GM21529 (cell line): ENCODE data around the gene GATA2.

Experiments used
- ATAC-seq: cut with Tn5 transposase; IDR thresholded peaks from one replicate; pipeline ENCODE4 v1.9.1; 2021; ENCODE audit not compliant: unreplicated experiment

Gene GATA2

GRCh38 chr3:128457937-128458336 is 35.1 kb downstream of the GATA2 start:
- ATAC-seq, result no peak

- no peak for ATAC-seq
These were observed 36.0 kb downstream of the GATA2 start for GRCh38 chr3:128456776-128457715.

GRCh38 chr3:128455786-128456748 is 36.9 kb downstream of the GATA2 start:
- ATAC-seq, result no peak

DNA sequence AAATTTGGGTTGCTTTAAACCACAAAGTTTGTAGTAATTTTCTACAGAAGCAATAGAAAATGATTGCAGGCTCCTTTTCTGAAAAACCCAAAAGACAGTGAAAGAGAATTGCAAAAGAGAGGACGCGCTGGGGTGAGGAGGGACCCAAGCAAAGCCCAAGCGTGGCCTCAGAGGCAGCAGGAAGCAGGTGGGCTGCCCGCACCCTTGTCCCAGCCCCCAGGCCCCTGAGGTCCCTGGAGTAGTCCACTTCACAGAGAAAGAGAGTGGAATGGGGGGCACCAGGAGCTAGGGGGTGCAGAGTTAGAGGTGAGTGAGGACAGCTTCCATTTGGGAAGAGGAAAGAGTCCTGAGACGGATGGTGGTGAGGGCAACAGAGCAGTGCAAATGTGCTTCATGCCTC is 37.9 kb downstream of the GATA2 start:
- ATAC-seq, result no peak

- ATAC-seq, result no peak
These were observed 38.7 kb downstream of the GATA2 start for GRCh38 chr3:128454310-128454618.

DNA sequence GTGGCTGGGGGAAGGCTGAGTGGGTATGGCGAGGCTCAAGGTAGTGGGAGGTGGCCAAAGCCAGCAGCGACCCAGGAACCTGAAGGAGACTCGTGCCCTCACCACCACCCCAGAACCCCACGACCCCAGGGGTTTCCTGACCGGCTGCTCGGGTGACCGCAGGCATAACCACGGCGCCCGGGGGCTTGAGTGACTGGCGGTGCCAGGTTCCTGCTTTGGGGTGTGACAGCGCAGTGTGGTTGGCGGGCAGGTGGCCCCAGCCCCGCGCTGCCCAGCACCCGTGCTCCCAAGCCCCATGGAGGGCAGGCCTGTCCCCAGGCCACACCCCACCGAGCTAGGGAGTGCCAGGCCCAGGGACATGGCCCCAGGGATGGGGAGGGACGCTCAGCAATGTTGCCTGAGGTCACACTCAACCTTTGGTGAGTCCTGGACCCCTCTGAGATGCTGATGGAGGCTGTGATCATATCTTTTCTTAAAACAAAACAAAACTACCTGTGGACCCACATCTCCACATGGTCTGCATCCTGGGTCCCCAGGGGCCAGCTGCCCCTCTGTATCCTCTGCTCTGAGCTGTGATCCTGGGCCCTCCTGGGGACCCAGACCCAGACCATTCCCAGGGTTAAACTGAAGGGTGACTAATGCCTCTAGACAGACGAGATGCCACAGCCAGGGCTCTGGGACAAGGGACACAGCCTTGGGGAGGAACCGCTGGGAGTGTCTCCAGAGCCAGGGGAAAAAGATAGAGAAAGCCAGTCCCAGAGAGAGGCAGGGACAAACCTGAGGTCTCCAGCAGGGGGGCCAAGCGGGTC is 39.3 kb downstream of the GATA2 start:
- ATAC-seq, result no peak

DNA sequence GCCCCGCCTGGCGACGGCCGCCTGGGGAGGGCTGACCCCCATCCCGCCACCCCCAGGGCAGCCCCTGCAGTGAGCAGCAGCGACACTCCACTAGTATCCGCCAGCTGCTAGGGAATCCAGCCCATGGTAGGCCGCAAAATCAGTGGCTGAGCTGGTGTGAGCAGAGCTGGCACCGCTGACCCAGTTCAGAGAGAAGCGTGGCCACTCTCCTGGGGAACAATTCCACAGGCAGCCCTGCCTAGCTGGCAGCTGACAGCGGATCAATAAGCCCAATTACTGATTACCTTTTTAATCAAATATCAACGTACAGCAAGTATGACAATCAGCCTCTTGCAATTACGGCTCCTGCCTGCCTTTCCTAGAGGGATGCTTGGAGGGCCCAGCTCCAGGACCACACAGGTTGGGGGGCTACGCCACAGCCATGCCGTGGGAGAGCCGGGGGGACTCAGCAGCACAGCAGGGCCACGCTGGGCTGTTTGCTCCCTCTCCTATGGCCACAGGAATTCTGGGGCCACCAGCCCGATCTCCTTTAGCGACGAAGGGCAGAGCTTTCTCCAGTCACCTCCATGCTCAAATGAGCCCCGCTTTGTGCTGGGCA is 40.2 kb downstream of the GATA2 start:
- ATAC-seq, result no peak

- no peak for ATAC-seq
These were observed 40.9 kb downstream of the GATA2 start for GRCh38 chr3:128452120-128452519.

GRCh38 chr3:128449111-128449638 is 43.8 kb downstream of the GATA2 start:
- no peak for ATAC-seq

- no peak for ATAC-seq
These were observed 44.5 kb downstream of the GATA2 start for GRCh38 chr3:128448491-128448890.

DNA sequence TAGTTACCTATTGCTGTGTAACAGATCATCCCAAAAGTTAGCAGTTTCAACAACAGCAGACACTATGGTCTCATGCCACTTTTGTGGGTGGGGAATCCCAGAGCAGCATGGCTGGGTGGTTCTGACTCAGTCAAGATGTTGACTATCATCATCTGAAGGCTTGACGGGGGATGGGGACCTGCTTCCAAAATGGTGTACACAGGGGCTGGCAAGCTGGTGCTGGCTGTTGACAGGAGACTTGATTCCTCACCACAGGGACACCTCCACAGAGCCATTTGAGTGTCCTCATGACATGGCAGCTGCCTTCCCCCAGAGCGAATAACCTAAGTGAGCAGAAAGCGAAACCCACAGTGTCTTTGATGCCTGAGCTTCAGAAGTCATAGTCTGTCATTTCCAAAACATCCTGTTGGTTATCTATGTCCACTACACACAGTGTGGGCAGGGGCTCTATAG is 45.4 kb downstream of the GATA2 start:
- ATAC-seq, result no peak

DNA sequence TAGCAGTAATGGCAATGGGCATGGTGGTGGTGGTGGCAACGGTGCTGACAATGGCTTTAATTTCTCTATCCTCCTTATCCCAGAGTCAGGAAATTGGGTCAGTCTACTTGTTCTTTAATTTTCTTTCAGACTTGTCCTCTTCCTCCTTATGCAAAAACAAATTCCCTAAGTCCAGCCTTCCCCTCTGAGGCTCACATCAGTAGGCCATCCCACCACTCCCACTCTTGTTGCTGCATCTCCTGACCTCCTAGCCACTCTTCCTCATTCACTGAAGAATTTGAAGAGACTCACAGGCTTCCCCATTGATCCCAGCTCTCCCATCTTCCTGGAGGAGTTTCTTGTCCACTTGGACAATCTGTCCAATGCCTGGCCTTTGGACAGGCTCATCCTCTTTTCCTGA is 46.2 kb downstream of the GATA2 start:
- no peak for ATAC-seq

DNA sequence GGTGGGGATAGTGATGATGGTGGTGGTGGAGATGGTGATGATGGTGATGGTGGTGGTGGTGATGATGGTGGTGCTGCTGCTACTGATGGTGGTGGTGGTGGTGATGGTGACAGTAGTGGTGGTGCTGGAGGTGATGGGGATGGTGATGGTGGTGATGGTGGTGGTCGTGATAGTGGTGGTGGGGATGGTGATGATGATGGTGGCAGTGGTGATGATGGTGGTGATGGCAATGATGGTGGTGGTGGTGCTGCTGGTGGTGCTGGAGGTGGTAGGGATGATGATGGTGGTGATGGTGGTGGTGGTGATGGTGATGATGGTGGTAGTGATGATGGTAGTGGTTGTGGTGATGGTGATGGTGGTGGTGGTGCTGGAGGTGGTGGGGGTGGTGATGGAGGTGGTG is 47.6 kb downstream of the GATA2 start:
- ATAC-seq, result no peak

DNA sequence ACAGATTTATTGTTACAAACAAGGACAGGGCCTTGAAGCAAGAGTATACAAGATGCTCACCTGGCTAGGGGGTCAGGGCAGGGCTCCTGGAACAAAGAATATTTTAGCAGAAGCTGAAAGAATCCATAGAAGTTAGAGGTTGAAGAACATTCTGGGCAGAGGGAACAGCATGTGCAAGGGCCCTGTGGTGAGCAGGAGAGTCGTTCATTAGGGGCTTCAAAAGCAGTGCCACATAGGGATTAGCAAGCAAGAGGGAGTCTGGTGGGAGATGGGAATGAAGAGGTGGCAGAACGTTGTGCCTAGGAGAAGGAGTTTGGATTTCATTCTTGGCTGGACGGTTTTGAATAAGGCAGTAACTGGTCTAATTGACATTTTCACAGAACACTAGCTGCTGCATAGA is 49.2 kb downstream of the GATA2 start:
- no peak for ATAC-seq

GRCh38 chr3:128442949-128443348 is 50.1 kb downstream of the GATA2 start:
- no peak for ATAC-seq

GRCh38 chr3:128442070-128442469 is 50.9 kb downstream of the GATA2 start:
- no peak for ATAC-seq

- ATAC-seq, result no peak
These were observed 53.8 kb downstream of the GATA2 start for GRCh38 chr3:128439226-128439625.

- ATAC-seq, result no peak
These were observed 54.4 kb downstream of the GATA2 start for GRCh38 chr3:128438488-128439072.

- ATAC-seq, result no peak
These were observed 56.8 kb downstream of the GATA2 start for GRCh38 chr3:128436214-128436613.

- no peak for ATAC-seq
These were observed 57.4 kb downstream of the GATA2 start for GRCh38 chr3:128435561-128435960.
